ENCODE results near the gene TIGIT. TPM values are rescaled to one million over a fixed set of nuclear protein-coding genes. Genes with fewer than 3 reads are reported as not detected.

Gene TIGIT
- total RNA-seq, 1 donor from 2014 or later: not detected

GRCh38 chr3:114355653-114356052, 61.8 kb downstream of the TIGIT start:
- no peak for TF ChIP-seq CTCF (IDR thresholded peaks at IDR 0.05; ENCODE audit: partially characterized antibody, unreplicated experiment)

GRCh38 chr3:114356066-114356465, 62.2 kb downstream of the TIGIT start:
- no peak overlapping the region for H3K27ac Mint-ChIP-seq (ENCODE audit: unreplicated experiment)
- no peak for TF ChIP-seq CTCF (IDR thresholded peaks at IDR 0.05; ENCODE audit: partially characterized antibody, unreplicated experiment)
- H3K4me1 Mint-ChIP-seq (ENCODE audit: low read depth, unreplicated experiment): peaks cover 4% of the 10 kb centered on the region
- no peaks in the 10 kb centered on the region for H3K27me3 Mint-ChIP-seq (ENCODE audit: unreplicated experiment)
- peak; percentile 12 for DNase-seq
- H3K4me3 Mint-ChIP-seq (ENCODE audit: unreplicated experiment): no peak overlapping the region
- H3K36me3 Mint-ChIP-seq (ENCODE audit: unreplicated experiment): peaks cover under 1% of the 10 kb centered on the region
- H3K9me3 Mint-ChIP-seq (ENCODE audit: unreplicated experiment): peaks cover 1% of the 10 kb centered on the region

More at GRCh38 chr3:114355653-114356052, 61.8 kb downstream of the TIGIT start:
- DNase-seq: no peak
- Mint-ChIP-seq H3K9me3 (ENCODE audit: unreplicated experiment) (peaks cover 1% of the 10 kb centered on the region), H3K4me1 (ENCODE audit: low read depth, unreplicated experiment) (peaks cover 4% of the 10 kb centered on the region), H3K27ac (ENCODE audit: unreplicated experiment) (no peak overlapping the region), H3K36me3 (ENCODE audit: unreplicated experiment) (peaks cover 5% of the 10 kb centered on the region), H3K4me3 (ENCODE audit: unreplicated experiment) (no peak overlapping the region), H3K27me3 (ENCODE audit: unreplicated experiment) (no peaks in the 10 kb centered on the region)

DNA sequence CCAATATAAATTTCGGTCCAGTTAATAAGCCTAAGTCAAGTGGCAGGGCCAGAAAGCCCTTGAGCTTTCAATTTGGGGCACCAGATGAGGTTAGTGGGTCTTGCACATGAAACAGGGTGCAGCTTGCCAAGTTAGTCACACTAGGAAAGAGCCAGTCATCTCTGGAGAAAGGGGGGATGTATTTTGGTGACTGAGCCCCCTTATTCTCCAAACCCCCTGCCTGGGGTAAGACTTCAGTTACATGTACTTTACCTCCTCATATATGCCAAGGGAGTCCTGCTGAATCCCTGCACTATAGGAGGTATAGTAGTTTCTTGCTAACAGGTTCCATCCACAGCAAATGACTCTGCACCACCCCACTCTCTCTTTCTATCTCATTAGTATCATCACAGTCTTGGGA, 62.7 kb downstream of the TIGIT start:
- DNase-seq: no peak
- Mint-ChIP-seq H3K27ac (ENCODE audit: unreplicated experiment) (no peak overlapping the region), H3K9me3 (ENCODE audit: unreplicated experiment) (peaks cover 1% of the 10 kb centered on the region), H3K4me3 (ENCODE audit: unreplicated experiment) (no peak overlapping the region), H3K36me3 (ENCODE audit: unreplicated experiment) (no peaks in the 10 kb centered on the region), H3K27me3 (ENCODE audit: unreplicated experiment) (no peaks in the 10 kb centered on the region), H3K4me1 (ENCODE audit: low read depth, unreplicated experiment) (peaks cover 4% of the 10 kb centered on the region)
- TF ChIP-seq CTCF (IDR thresholded peaks at IDR 0.05; ENCODE audit: partially characterized antibody, unreplicated experiment): no peak

Other genes with a start within 250 kb of the TIGIT start
- gene CCDC191, start 237.5 kb upstream of the TIGIT start, total RNA-seq (ENCODE audit: unreplicated experiment): 3.8 TPM
- gene QTRT2, start 237.3 kb upstream of the TIGIT start, total RNA-seq (ENCODE audit: unreplicated experiment): 16.2 TPM
- not detected for gene DRD3, start 115.0 kb upstream of the TIGIT start, total RNA-seq (ENCODE audit: unreplicated experiment)
- gene ZNF80, start 56.5 kb upstream of the TIGIT start, total RNA-seq (ENCODE audit: unreplicated experiment): not detected

Data from glutamatergic neuron (in vitro differentiated cells).